ENCODE results near the gene PTCRA.
"Not testable (repeated sequence)": the region's sequence is repeated elsewhere in the genome, so short reads cannot be mapped to it uniquely, and the experiment has no call there.

Gene PTCRA

GRCh38 chr6:42942444-42942843, 26.6 kb downstream of the PTCRA start:
- DNase-seq: no peak

GRCh38 chr6:42947950-42948349, 32.1 kb downstream of the PTCRA start:
- no peak for DNase-seq

- DNase-seq: no peak
Observed at GRCh38 chr6:42952389-42952788, 36.5 kb downstream of the PTCRA start.

GRCh38 chr6:42954405-42954804, 38.6 kb downstream of the PTCRA start:
- not testable (repeated sequence) for DNase-seq

- DNase-seq: no peak
Observed at GRCh38 chr6:42958125-42958524, 42.3 kb downstream of the PTCRA start.

- no peak for DNase-seq
Observed at GRCh38 chr6:42959917-42960242, 44.0 kb downstream of the PTCRA start.

- no peak for DNase-seq
Observed at GRCh38 chr6:42960243-42961019, 44.6 kb downstream of the PTCRA start, which contains the start of gene GNMT. Gene GNMT, plus strand, starts transcription at chr6:42960754. Its CDS starts 14 bp downstream, at chr6:42960768.

- DNase-seq: no peak
Observed at GRCh38 chr6:42961020-42961470, 45.2 kb downstream of the PTCRA start.

GRCh38 chr6:42962096-42962495, 46.2 kb downstream of the PTCRA start:
- DNase-seq: no peak

- DNase-seq: peak; percentile 39 to 88
Observed at GRCh38 chr6:42962502-42963178, 46.8 kb downstream of the PTCRA start.

GRCh38 chr6:42963179-42963854, 47.5 kb downstream of the PTCRA start:
- DNase-seq: peak in 1 of 2 experiments; percentile 24

GRCh38 chr6:42963855-42964605, 48.2 kb downstream of the PTCRA start:
- DNase-seq: peak; percentile 48 to 53

GRCh38 chr6:42966571-42966970, 50.7 kb downstream of the PTCRA start:
- no peak for DNase-seq

- DNase-seq: no peak
Observed at GRCh38 chr6:42967228-42967627, 51.4 kb downstream of the PTCRA start.

GRCh38 chr6:42968126-42968701, 52.4 kb downstream of the PTCRA start:
- DNase-seq: no peak

- DNase-seq: no peak
Observed at GRCh38 chr6:42968783-42969182, 52.9 kb downstream of the PTCRA start.

GRCh38 chr6:42969431-42969830, 53.6 kb downstream of the PTCRA start:
- DNase-seq: no peak

GRCh38 chr6:42969934-42970333, 54.1 kb downstream of the PTCRA start:
- DNase-seq: no peak

- no peak for DNase-seq
Observed at GRCh38 chr6:42970871-42971612, 55.2 kb downstream of the PTCRA start.

- no peak for DNase-seq
Observed at GRCh38 chr6:42971746-42972327, 56.0 kb downstream of the PTCRA start.

GRCh38 chr6:42973926-42974325, 58.1 kb downstream of the PTCRA start:
- DNase-seq: no peak
